ENCODE results near the gene STYX. TPM values are rescaled to one million over a fixed set of nuclear protein-coding genes. Genes with fewer than 3 reads are reported as not detected.

The STYX gene
- total RNA-seq, 6 experiments from 2014 or later = 10.1 to 18.3 (median 13.1) TPM

DNA sequence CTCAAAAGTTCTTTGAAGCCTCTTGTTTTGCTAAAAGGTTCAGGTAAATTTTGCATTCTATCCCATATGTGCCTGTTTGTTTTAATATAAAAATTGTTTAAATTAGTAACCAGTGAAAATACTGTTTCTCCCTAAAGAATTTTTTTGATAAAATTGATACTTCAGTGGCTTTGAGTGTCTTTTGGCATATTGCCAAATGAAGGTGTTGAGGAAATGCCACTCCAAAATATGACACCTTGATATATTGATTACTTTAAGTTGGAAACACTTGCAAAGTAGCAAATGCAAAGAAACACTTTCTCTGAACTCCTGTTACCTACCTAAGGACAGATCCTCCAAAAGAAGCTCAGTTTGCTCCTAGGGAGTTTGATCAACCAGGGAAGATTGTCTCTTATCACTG lies 8.4 kb downstream of the STYX start:
- intact Hi-C loops (cut with DNase I) = no loop called here
- Histone ChIP-seq H3K9me3 (no peaks in the 10 kb centered on the region), H3K4me1 (peaks cover 0 to 44% (median 3%) of the 10 kb centered on the region in 4 donors), H3K36me3 (no peaks in the 10 kb centered on the region), H3K27ac (no peak overlapping the region), H3K4me3 (no peak overlapping the region), H3K27me3 (no peaks in the 10 kb centered on the region)
- no peak for ATAC-seq
- no peak for TF ChIP-seq CTCF (IDR thresholded peaks at IDR 0.05)
- TF ChIP-seq POLR2A (IDR thresholded peaks at IDR 0.05) = no peak
- DNase-seq = no peak

GRCh38 chr14:52740751-52741150 lies 10.8 kb downstream of the STYX start:
- TF ChIP-seq POLR2A (IDR thresholded peaks at IDR 0.05) = no peak
- no peak for TF ChIP-seq CTCF (IDR thresholded peaks at IDR 0.05)
- Histone ChIP-seq H3K4me3 (no peak overlapping the region), H3K4me1 (peaks cover 0 to 33% (median 2%) of the 10 kb centered on the region in 4 donors), H3K27me3 (no peaks in the 10 kb centered on the region), H3K9me3 (no peaks in the 10 kb centered on the region), H3K27ac (no peak overlapping the region), H3K36me3 (peaks cover 0 to 6% (median 0%) of the 10 kb centered on the region in 4 donors)
- WGBS (ENCODE audit: insufficient coverage, low coverage, low lambda C conversion rate, missing lambda C conversion rate) = 100% methylated on average over 1 of the region's 1 CpG
- DNase-seq (no peak), ATAC-seq (no peak)
- intact Hi-C loops (cut with DNase I) = no loop called here

- H3K4me3 ChIP-seq = no peak overlapping the region
- intact Hi-C loops (cut with DNase I) = no loop called here
- H3K36me3 ChIP-seq = peaks cover 0 to 14% (median 2%) of the 10 kb centered on the region in 4 donors
- H3K9me3 ChIP-seq = no peaks in the 10 kb centered on the region
- no peak for TF ChIP-seq CTCF (IDR thresholded peaks at IDR 0.05)
- no peak for TF ChIP-seq POLR2A (IDR thresholded peaks at IDR 0.05)
- no peaks in the 10 kb centered on the region for H3K27me3 ChIP-seq
- peak overlapping the region; percentile 20 to 44 (median 42) for H3K27ac ChIP-seq
- peaks cover 0 to 22% (median 0%) of the 10 kb centered on the region in 4 donors for H3K4me1 ChIP-seq
- ATAC-seq (no peak), DNase-seq (no peak)
Observed at GRCh38 chr14:52741865-52742264, 11.9 kb downstream of the STYX start.

GRCh38 chr14:52748647-52749292 lies 18.8 kb downstream of the STYX start:
- 50% methylated on average over 4 of the region's 8 CpGs for WGBS (ENCODE audit: insufficient coverage, low coverage, low lambda C conversion rate, missing lambda C conversion rate)
- ATAC-seq = peak in 3 of 4 donors; percentile 31 to 74 (median 52)
- peak overlapping the region in 1 of 3 donors; percentile 13 for H3K27ac ChIP-seq

More at GRCh38 chr14:52748647-52749292, 18.8 kb downstream of the STYX start:
- intact Hi-C loops (cut with DNase I) = no loop called here
- no peak for TF ChIP-seq POLR2A (IDR thresholded peaks at IDR 0.05)
- no peak for TF ChIP-seq CTCF (IDR thresholded peaks at IDR 0.05)
- Histone ChIP-seq H3K4me1 (peaks cover 0 to 7% (median 0%) of the 10 kb centered on the region in 4 donors), H3K27me3 (no peaks in the 10 kb centered on the region), H3K4me3 (no peak overlapping the region), H3K36me3 (peaks cover 0 to 42% (median 7%) of the 10 kb centered on the region in 4 donors), H3K9me3 (no peaks in the 10 kb centered on the region)
- DNase-seq = no peak
